ENCODE results near the gene FAM13A. TPM values are rescaled to one million over a fixed set of nuclear protein-coding genes. Genes with fewer than 3 reads are reported as not detected.

Gene FAM13A
- total RNA-seq, 1 donor from 2014 or later: 16.9 TPM

DNA sequence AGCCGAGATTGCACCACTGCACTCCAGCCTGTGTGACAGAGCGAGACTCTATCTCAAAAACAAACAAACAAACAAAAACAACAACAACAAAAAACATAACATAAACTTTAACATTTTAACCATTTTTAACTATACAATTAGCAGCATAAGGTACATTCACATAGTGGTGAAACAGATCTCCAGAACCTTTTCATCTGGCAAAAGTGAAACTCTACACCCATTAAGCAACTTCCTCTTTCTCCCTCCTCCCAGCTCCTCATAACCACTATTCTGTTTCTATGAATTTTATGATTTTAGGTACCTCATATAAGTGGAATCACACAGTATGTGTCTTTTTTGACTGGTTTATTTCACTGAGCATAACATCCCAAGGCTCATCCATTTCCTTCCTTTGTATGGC is 103.6 kb downstream of the FAM13A start:
- Histone ChIP-seq H3K4me3 (no peak overlapping the region), H3K9me3 (replicated peaks) (peaks cover 5% of the 10 kb centered on the region), H3K4me1 (peaks cover 12% of the 10 kb centered on the region), H3K27ac (replicated peaks) (no peak overlapping the region), H3K36me3 (peaks cover 5% of the 10 kb centered on the region), H3K27me3 (ENCODE audit: low read depth) (no peaks in the 10 kb centered on the region)
- TF ChIP-seq, protein P1, sequence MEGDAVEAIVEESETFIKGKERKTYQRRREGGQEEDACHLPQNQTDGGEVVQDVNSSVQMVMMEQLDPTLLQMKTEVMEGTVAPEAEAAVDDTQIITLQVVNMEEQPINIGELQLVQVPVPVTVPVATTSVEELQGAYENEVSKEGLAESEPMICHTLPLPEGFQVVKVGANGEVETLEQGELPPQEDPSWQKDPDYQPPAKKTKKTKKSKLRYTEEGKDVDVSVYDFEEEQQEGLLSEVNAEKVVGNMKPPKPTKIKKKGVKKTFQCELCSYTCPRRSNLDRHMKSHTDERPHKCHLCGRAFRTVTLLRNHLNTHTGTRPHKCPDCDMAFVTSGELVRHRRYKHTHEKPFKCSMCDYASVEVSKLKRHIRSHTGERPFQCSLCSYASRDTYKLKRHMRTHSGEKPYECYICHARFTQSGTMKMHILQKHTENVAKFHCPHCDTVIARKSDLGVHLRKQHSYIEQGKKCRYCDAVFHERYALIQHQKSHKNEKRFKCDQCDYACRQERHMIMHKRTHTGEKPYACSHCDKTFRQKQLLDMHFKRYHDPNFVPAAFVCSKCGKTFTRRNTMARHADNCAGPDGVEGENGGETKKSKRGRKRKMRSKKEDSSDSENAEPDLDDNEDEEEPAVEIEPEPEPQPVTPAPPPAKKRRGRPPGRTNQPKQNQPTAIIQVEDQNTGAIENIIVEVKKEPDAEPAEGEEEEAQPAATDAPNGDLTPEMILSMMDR (IDR thresholded peaks at IDR 0.05; ENCODE audit: borderline replicate concordance): no peak
- intact Hi-C loops (cut with micrococcal nuclease): no loop called here
- DNase-seq: no peak

DNA sequence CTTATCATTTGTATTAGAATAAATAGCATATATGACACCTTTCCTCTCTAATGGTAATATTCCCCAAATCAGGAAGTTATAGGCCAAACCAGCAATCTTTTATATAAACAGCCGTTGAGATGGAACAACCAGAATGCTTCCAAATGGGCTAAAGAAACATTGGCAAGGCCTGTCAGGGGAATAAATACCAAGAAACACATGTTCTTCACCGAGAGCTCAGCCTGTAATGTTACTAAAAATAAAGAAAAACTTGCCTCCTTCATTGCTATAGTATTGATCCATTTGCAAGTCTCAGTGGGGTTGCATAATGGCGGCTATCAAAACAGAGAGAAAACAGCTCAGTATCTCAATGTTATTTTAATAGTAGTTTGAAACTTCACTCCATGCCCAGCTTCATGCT is 104.9 kb downstream of the FAM13A start:
- no peak for DNase-seq
- Histone ChIP-seq H3K36me3 (peaks cover 5% of the 10 kb centered on the region), H3K4me3 (no peak overlapping the region), H3K4me1 (no peaks in the 10 kb centered on the region), H3K27me3 (ENCODE audit: low read depth) (no peaks in the 10 kb centered on the region), H3K27ac (replicated peaks) (no peak overlapping the region), H3K9me3 (replicated peaks) (peaks cover 5% of the 10 kb centered on the region)
- TF ChIP-seq, protein P1 (IDR thresholded peaks at IDR 0.05; ENCODE audit: borderline replicate concordance): no peak
- intact Hi-C loops (cut with micrococcal nuclease): no loop called here

DNA sequence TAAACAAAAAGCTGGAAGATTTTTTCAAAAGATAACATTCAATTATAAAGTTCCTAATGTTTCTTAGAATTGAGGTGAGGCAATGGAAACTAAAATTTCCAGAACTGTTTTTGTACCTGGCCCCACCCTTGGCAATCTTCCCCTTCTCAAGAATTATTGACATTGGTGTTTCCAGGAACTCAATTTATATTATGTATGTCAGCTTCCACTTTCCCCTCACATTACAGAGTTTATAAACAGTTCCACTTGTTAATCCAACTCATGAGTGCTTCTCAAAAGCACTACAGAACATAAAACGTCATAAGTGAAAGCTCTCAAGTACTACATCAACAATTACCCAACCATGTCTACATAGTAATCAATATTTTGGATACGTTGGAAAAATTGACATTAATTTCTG is 107.4 kb downstream of the FAM13A start:
- Histone ChIP-seq H3K27me3 (ENCODE audit: low read depth) (no peaks in the 10 kb centered on the region), H3K27ac (replicated peaks) (no peak overlapping the region), H3K4me3 (no peak overlapping the region), H3K9me3 (replicated peaks) (no peaks in the 10 kb centered on the region), H3K36me3 (no peaks in the 10 kb centered on the region), H3K4me1 (no peaks in the 10 kb centered on the region)
- TF ChIP-seq, protein P1 (IDR thresholded peaks at IDR 0.05; ENCODE audit: borderline replicate concordance): no peak
- no peak for DNase-seq
- intact Hi-C loops (cut with micrococcal nuclease): no loop called here

DNA sequence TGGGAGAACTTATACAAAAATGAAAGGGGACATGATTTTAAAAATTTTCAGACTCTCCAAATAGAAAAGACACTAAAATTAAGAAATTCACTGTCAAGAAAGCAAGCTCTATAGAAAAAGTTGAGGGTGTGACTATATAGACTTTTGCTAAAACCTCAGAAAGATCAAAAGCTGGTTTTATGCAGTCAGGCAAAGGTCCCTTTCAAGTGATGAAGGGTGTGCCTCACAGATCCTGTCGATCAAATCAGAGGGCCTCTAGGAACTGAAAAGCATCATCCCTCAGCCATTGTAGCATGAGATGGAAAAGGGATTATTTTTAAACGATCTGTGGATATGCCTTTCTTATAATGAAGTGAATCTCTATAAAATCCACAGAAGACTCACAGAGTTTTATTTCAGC is 116.5 kb downstream of the FAM13A start:
- DNase-seq: no peak
- no peaks in the 10 kb centered on the region for H3K27me3 ChIP-seq (ENCODE audit: low read depth)
- no peak overlapping the region for H3K4me3 ChIP-seq
- no peaks in the 10 kb centered on the region for H3K36me3 ChIP-seq
- intact Hi-C loops (cut with micrococcal nuclease): no loop called here
- H3K4me1 ChIP-seq: no peaks in the 10 kb centered on the region
- TF ChIP-seq, protein P1 (IDR thresholded peaks at IDR 0.05; ENCODE audit: borderline replicate concordance): no peak
- H3K27ac ChIP-seq (replicated peaks): no peak overlapping the region
- no peaks in the 10 kb centered on the region for H3K9me3 ChIP-seq (replicated peaks)

DNA sequence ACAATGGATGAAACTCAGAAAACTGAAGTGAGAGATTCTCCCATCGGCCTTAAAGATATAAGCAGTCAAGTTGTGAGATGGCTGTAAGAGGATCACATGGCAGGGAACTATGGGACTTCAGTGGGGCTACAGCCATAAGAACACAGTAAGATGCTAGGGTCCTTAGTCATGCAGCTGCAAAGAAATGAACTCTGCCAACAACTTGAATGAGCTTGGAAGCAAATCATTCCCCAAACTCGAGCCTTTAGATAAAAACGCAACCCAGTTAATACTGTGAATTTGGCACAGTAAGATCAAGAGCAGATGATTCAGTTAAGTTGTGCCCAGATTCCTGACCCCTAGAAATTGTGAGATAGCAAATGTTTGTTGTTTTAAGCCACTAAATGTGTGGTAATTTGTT is 117.3 kb downstream of the FAM13A start:
- no peak overlapping the region for H3K4me3 ChIP-seq
- TF ChIP-seq, protein P1 (IDR thresholded peaks at IDR 0.05; ENCODE audit: borderline replicate concordance): no peak

DNA sequence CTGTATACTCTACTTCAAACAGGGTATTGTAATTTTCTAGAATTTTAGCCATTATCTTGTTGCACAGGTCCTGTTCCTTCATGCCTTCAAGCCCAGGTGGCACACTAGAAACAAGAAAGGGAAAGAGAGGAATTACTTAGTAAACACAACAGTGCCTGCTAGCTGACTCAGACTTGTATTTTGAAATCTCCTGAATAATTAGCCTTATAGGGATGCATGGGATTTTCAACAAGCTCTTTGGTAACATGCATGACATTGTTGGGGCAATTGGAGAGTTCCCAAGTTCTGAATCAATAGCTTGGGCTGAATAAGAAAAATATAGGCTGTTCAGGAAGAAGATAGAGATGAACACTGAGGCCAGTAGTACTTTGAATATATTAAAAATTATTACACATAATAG is 118.8 kb downstream of the FAM13A start:
- Histone ChIP-seq H3K36me3 (no peaks in the 10 kb centered on the region), H3K27ac (replicated peaks) (no peak overlapping the region), H3K27me3 (ENCODE audit: low read depth) (no peaks in the 10 kb centered on the region), H3K4me1 (no peaks in the 10 kb centered on the region), H3K9me3 (replicated peaks) (no peaks in the 10 kb centered on the region), H3K4me3 (no peak overlapping the region)
- intact Hi-C loops (cut with micrococcal nuclease): no loop called here
- DNase-seq: no peak
- TF ChIP-seq, protein P1 (IDR thresholded peaks at IDR 0.05; ENCODE audit: borderline replicate concordance): no peak

More for the DNA sequence above, 117.3 kb downstream of the FAM13A start:
- no peaks in the 10 kb centered on the region for H3K27me3 ChIP-seq (ENCODE audit: low read depth)
- intact Hi-C loops (cut with micrococcal nuclease): no loop called here
- DNase-seq: no peak
- no peaks in the 10 kb centered on the region for H3K9me3 ChIP-seq (replicated peaks)
- no peaks in the 10 kb centered on the region for H3K36me3 ChIP-seq
- no peak overlapping the region for H3K27ac ChIP-seq (replicated peaks)
- H3K4me1 ChIP-seq: no peaks in the 10 kb centered on the region
